Stimulated activated CD8-positive, alpha-beta memory T cell treated with anti-CD3 and anti-CD28 coated beads, Interleukin-4, amount 100 ng/mL, for 24 hours (primary cell): ENCODE data around the gene MRPL23.

Experiments used
- DNase-seq: peaks from one replicate; pipeline ENCODE4 v3.0.0-alpha.2; 2020; ENCODE audit warnings: low read depth

The MRPL23 gene

DNA sequence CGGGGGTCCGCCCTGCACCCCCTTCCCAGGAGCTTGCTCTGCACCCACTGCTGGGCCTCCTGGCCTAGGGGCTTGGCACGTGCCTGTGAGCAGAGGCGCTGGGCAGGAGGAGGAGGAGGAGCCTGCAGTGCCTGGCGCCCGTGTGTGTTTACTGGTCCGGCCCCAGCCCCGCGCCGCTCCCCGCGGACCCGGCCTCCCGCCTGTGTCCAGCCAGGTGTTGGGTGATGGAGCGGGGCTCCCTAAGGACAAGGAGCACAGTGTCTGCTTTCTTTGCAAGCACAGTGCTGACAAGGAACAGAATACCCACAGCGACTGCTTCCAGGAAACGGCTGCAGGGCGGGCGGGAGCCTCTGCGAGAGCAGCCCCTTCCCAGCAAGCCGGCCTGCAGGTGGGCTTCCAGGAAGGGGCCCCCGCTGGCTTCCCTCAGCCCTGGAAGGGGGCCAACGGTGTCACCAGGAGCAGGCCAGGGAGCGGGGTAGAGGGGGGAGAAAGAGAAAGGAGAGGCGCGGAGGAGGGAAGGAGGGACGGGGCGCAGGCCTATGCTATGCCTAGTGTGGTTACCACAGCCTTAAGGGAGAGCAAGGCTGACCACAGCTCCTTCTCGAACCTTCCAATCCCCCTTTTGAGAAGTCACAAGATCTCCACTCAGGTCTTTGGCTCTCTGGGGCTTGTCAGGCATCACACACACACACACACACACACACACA, 43.9 kb downstream of the MRPL23 start:
- no peak for DNase-seq

DNA sequence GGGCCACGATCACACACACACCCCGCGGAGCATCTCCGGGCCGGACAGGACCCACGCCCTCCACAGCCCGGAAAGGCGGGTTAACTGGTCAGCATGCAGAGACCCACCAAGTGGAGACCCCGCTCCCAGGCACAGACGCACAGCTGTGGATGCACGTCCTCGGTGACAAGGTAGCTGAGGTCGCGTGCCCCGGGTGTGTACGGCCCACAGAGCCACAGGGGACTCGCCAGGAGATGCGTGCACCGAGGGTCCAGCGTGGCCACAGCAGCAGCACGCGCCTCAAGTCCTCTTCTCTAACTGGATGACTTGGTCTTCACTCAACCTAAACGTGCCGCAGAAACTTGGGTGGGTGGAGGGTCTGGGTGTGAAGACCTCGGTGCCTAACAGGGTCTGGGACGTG, 45.0 kb downstream of the MRPL23 start:
- no peak for DNase-seq

DNA sequence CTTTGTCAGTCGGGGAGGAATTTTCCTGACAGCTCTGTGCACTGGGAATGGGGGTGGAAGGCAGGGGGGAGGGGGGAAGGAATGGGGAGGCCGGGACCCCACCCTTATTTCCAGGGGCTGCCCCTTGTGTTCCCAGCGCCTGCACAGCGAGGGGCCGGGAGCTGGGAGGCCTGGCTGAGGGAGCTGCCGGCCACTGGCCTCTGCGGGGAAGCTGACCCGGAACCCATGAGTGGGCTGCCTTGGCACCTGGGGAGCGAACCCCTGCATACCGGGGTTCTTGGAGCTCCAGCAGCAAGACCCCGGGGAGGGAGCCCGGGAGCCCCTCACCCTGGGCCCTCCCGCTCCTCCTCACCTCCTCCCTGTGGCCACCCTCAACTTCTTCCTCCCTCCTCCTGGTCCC, 47.0 kb downstream of the MRPL23 start:
- no peak for DNase-seq

DNA sequence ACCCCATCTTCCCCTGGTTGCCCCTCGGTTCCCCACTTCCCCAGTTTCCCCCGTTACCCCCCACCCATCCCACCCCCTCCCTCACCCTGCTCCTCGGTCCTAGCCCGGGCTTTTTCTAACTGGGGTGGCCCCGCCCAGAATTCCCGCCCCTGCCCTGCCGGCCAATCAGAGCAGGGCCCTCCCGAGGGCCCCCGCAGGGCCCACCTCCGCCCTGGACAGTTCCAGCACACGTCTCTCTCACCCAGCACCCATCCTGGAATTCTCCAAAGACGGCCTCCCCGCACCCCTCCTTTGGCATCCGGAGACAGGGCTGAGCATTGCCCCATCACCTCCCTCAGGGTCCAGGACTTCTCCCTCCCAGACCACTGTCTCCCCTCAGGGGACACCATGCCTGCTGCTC, 50.6 kb downstream of the MRPL23 start, which contains the start of gene H19:
H19 (minus strand) TSS at position 88 of the 400 bp plus-strand sequence.
- DNase-seq = no peak

DNA sequence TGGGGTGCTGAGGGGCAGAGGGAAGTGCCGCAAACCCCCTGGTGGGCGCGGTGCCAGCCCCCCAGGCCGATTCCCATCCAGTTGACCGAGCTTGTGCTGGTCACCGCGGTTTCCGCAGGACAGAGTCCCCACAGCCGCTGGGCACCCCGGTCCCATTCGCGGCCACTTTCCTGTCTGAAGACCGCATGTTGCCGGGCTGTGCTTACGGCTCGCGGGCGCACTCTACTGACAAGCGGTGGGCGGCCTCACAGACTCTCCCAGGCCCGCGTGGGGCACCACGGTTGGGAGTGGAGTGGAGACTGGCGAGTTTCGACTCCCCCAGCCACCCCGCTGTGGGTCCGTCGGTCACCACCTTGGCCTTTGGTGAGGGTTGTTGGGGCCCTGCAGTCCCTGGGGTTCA, 51.2 kb downstream of the MRPL23 start:
- DNase-seq = no peak

DNA sequence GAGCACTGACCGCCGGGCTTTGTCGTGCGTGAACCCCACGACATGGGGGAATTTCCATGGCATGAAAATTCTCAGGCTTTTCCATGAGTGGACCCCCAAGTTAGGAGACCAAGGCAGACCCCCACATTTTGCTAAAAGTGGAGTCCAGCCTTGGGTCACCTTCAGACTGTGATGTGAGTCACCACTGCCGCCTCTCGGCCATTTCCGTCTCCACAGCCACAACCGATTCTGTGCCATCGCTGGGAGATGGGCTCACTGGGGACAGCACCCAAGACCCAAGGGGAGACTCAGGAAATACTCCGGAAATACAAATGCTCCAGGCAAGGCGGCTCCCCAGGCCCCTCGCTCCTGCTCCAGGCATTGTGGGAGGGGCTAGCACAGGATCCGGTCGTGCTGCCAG, 51.7 kb downstream of the MRPL23 start:
- DNase-seq = no peak

DNA sequence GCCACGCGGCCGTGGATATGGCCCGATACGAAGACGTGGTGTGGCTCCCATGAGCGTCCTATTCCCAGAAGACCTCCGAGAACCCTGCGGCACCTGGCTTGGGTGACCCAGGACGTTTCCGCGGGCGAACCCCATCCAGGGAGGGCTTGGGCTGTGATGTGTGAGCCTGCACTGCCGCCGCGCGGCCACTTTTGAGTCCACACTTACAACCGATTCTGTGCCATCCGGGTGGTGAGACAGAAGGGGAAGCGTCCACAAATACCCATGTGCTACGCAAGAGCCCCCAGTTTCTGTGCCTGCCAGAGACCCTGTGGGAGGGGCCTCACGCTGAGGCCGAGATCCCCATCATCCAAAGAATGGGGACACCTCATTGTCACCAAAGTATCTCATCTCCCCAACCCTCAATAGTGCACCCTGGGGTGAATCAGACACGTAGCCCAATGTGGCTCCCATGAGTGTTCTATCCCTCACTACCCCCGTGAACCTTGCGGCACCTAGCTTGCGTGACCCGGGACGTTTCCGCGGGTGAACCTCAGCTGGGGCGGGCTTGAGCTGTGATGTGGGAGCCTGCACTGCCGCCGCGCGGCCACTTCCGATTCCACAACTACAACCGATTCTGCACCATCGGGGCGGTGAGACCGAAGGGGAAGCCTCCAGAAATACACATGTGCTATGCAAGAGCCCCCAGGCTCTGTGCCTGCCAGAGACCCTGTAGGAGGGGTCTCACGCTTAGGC, 55.1 kb downstream of the MRPL23 start:
- DNase-seq = no peak

DNA sequence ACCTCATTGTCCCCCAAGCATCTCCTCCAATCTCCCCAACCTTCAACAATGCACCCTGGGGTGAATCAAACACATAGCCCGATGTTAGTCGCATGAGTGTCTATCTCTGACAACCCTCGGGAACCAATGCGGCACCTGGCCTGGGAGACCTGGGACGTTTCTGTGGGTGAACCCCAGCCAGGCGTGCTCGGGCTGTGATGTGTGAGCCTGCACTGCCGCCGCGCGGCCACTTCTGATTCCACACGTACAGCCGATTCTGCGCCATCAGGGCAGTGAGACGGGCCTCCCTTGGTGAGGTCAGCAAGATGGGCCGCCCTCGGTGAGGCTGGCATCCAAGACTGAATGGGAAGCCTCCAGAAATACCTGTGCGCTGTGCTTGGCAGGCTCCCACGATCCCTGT, 55.7 kb downstream of the MRPL23 start:
- no peak for DNase-seq

DNA sequence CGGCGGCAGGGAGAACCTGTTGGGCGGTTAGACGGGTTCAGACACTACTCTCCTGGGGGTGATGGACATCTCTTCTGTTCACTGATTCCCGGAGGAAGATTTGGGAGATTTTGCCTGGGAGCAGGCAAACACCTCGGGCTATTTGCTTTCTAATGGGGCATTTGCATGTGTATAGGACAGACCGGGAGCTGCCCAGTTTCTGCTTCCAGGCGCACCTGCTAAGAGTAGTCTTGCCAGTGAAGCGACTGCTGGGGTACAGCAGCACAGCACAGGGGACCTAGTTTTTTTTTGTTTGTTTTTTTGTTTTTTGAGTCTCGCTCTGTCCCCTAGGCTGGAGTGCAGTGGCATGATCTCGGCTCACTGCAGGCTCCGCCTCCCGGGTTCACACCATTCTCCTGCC, 57.3 kb downstream of the MRPL23 start:
- DNase-seq = no peak
